HUES64 (cell line): ENCODE measurements around the gene CDK5RAP2.

Source experiments
- H3K27ac ChIP-seq: 2 replicates; pipeline ENCODE4 v1.7.0; 2013; ENCODE audit warnings: low read depth, low read length, inconsistent platforms
- H3K27me3 ChIP-seq: 2 replicates; pipeline ENCODE4 v1.6.1; 2013; ENCODE audit warnings: mild to moderate bottlenecking, low read length; ENCODE audit not compliant: insufficient read depth
- H3K36me3 ChIP-seq: 2 replicates; pipeline ENCODE4 v1.6.1; 2013; ENCODE audit warnings: mild to moderate bottlenecking, low read length; ENCODE audit not compliant: insufficient read depth
- H3K4me1 ChIP-seq: 2 replicates; pipeline ENCODE4 v1.6.1; 2013; ENCODE audit warnings: mild to moderate bottlenecking, low read length, moderate library complexity; ENCODE audit not compliant: insufficient read depth
- H3K4me3 ChIP-seq: 2 replicates; pipeline ENCODE4 v1.5.1; 2013; ENCODE audit warnings: mild to moderate bottlenecking, low read length, moderate library complexity
- H3K9ac ChIP-seq: 2 replicates; pipeline ENCODE4 v1.6.1; 2013; ENCODE audit warnings: mild to moderate bottlenecking, low read depth, low read length
- H3K9me3 ChIP-seq: 2 replicates; pipeline ENCODE4 v1.6.1; 2013; ENCODE audit warnings: low read depth, low read length; ENCODE audit not compliant: insufficient read depth
- WGBS: fragments of 150-250, 120-280 bp; methylation state at CpG from one replicate; pipeline ENCODE4 v1.1.7; 2013; ENCODE audit warnings: missing lambda C conversion rate; 5-methylcytosine and 5-hydroxymethylcytosine counted together

The CDK5RAP2 gene

GRCh38 chr9:120395376-120395775 lies 184.6 kb downstream of the CDK5RAP2 start:
- no peak overlapping the region for H3K4me3 ChIP-seq
- H3K9me3 ChIP-seq: no peaks in the 10 kb centered on the region
- H3K27ac ChIP-seq: no peak overlapping the region
- peaks cover 98% of the 10 kb centered on the region for H3K36me3 ChIP-seq
- H3K9ac ChIP-seq: no peak overlapping the region
- no peaks in the 10 kb centered on the region for H3K27me3 ChIP-seq
- no peaks in the 10 kb centered on the region for H3K4me1 ChIP-seq
- 99% methylated on average over 7 of the region's 7 CpGs for WGBS

GRCh38 chr9:120394058-120394669 lies 185.8 kb downstream of the CDK5RAP2 start:
- Histone ChIP-seq H3K36me3 (peaks cover 95% of the 10 kb centered on the region), H3K9me3 (no peaks in the 10 kb centered on the region), H3K4me3 (no peak overlapping the region), H3K9ac (no peak overlapping the region), H3K4me1 (no peaks in the 10 kb centered on the region), H3K27ac (no peak overlapping the region), H3K27me3 (no peaks in the 10 kb centered on the region)
- WGBS: 97% methylated on average over 13 of the region's 13 CpGs

GRCh38 chr9:120393386-120394057 lies 186.4 kb downstream of the CDK5RAP2 start:
- no peak overlapping the region for H3K4me3 ChIP-seq
- no peak overlapping the region for H3K9ac ChIP-seq
- H3K27me3 ChIP-seq: no peaks in the 10 kb centered on the region
- H3K27ac ChIP-seq: no peak overlapping the region
- H3K4me1 ChIP-seq: no peaks in the 10 kb centered on the region
- WGBS: 82% methylated on average over 7 of the region's 7 CpGs
- H3K36me3 ChIP-seq: peaks cover 95% of the 10 kb centered on the region
- no peaks in the 10 kb centered on the region for H3K9me3 ChIP-seq

GRCh38 chr9:120392711-120393110 lies 187.3 kb downstream of the CDK5RAP2 start:
- H3K4me1 ChIP-seq: no peaks in the 10 kb centered on the region
- H3K27ac ChIP-seq: no peak overlapping the region
- H3K9ac ChIP-seq: no peak overlapping the region
- H3K36me3 ChIP-seq: peaks cover 86% of the 10 kb centered on the region
- no peak overlapping the region for H3K4me3 ChIP-seq
- WGBS: 97% methylated on average over 8 of the region's 8 CpGs
- no peaks in the 10 kb centered on the region for H3K9me3 ChIP-seq
- no peaks in the 10 kb centered on the region for H3K27me3 ChIP-seq

DNA sequence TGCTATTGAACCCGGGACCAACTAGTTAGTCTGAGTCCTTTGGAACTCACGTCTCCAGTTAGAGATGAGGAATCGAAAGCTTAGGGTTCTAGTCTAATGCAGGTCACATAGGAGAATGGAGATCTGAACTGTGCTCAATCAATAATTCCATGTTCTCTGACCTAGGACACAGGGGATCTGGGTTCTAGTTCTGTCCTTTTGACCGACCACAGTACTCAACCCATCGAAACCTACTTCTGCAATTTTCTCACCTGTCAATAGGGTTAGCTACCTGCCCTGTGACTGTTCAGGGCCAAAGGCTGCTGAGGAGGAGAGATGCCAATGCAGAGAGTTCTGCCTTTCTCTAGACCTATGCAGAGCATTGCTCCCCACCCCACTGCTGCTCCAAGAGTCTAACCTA lies 187.7 kb downstream of the CDK5RAP2 start:
- Histone ChIP-seq H3K36me3 (peaks cover 83% of the 10 kb centered on the region), H3K4me3 (no peak overlapping the region), H3K27ac (no peak overlapping the region), H3K27me3 (no peaks in the 10 kb centered on the region), H3K9ac (no peak overlapping the region), H3K4me1 (no peaks in the 10 kb centered on the region), H3K9me3 (no peaks in the 10 kb centered on the region)
- WGBS: 97% methylated on average over 5 of the region's 5 CpGs

GRCh38 chr9:120391691-120392090 lies 188.3 kb downstream of the CDK5RAP2 start:
- H3K4me3 ChIP-seq: no peak overlapping the region
- H3K27me3 ChIP-seq: no peaks in the 10 kb centered on the region
- WGBS: 92% methylated on average over 5 of the region's 5 CpGs
- no peaks in the 10 kb centered on the region for H3K9me3 ChIP-seq
- H3K9ac ChIP-seq: no peak overlapping the region
- no peaks in the 10 kb centered on the region for H3K4me1 ChIP-seq
- peaks cover 78% of the 10 kb centered on the region for H3K36me3 ChIP-seq
- H3K27ac ChIP-seq: no peak overlapping the region

- H3K27me3 ChIP-seq: no peaks in the 10 kb centered on the region
- H3K9me3 ChIP-seq: no peaks in the 10 kb centered on the region
- peaks cover 68% of the 10 kb centered on the region for H3K36me3 ChIP-seq
- H3K9ac ChIP-seq: no peak overlapping the region
- H3K4me3 ChIP-seq: no peak overlapping the region
- H3K4me1 ChIP-seq: no peaks in the 10 kb centered on the region
- no peak overlapping the region for H3K27ac ChIP-seq
- WGBS: 90% methylated on average over 12 of the region's 12 CpGs
These were observed 189.3 kb downstream of the CDK5RAP2 start for GRCh38 chr9:120390637-120391190.

GRCh38 chr9:120389867-120390266 lies 190.1 kb downstream of the CDK5RAP2 start:
- Histone ChIP-seq H3K36me3 (peaks cover 60% of the 10 kb centered on the region), H3K27ac (no peak overlapping the region), H3K4me1 (no peaks in the 10 kb centered on the region), H3K9ac (no peak overlapping the region), H3K4me3 (no peak overlapping the region), H3K27me3 (no peaks in the 10 kb centered on the region), H3K9me3 (no peaks in the 10 kb centered on the region)
- WGBS: 92% methylated on average over 8 of the region's 8 CpGs

- Histone ChIP-seq H3K9me3 (no peaks in the 10 kb centered on the region), H3K36me3 (peaks cover 54% of the 10 kb centered on the region), H3K4me1 (no peaks in the 10 kb centered on the region), H3K27me3 (no peaks in the 10 kb centered on the region), H3K27ac (no peak overlapping the region), H3K9ac (no peak overlapping the region), H3K4me3 (no peak overlapping the region)
- 91% methylated on average over 3 of the region's 4 CpGs for WGBS
These were observed 190.7 kb downstream of the CDK5RAP2 start for GRCh38 chr9:120389300-120389699.

GRCh38 chr9:120388003-120388855 lies 191.7 kb downstream of the CDK5RAP2 start:
- H3K36me3 ChIP-seq: peaks cover 44% of the 10 kb centered on the region
- no peaks in the 10 kb centered on the region for H3K9me3 ChIP-seq
- H3K9ac ChIP-seq: no peak overlapping the region

More at GRCh38 chr9:120388003-120388855, 191.7 kb downstream of the CDK5RAP2 start:
- WGBS: 92% methylated on average over 24 of the region's 24 CpGs
- Histone ChIP-seq H3K4me3 (no peak overlapping the region), H3K27me3 (no peaks in the 10 kb centered on the region), H3K27ac (no peak overlapping the region), H3K4me1 (no peaks in the 10 kb centered on the region)
